NCI-H524 treated with DMSO at 0.1 percent for 48 hours (cell line): ENCODE data around the gene LAMC3.
A peak's percentile ranks its signal among the peaks of the same experiment; 100 is the strongest.

ENCODE experiments used
- DNase-seq: peaks from one replicate; lab custom pipeline; 2025; lab: John Stamatoyannopoulos, UW

The LAMC3 gene

GRCh38 chr9:131012396-131012917 lies 3.5 kb downstream of the LAMC3 start:
- DNase-seq: no peak

GRCh38 chr9:131013015-131013755 lies 4.2 kb downstream of the LAMC3 start:
- DNase-seq: no peak

- DNase-seq: no peak
Measured at GRCh38 chr9:131013771-131014676, 5.0 kb downstream of the LAMC3 start.

GRCh38 chr9:131015112-131015511 lies 6.1 kb downstream of the LAMC3 start:
- no peak for DNase-seq

- DNase-seq: no peak
Measured at GRCh38 chr9:131015876-131016397, 7.0 kb downstream of the LAMC3 start.

- DNase-seq: no peak
Measured at GRCh38 chr9:131017067-131017466, 8.1 kb downstream of the LAMC3 start.

- DNase-seq: no peak
Measured at GRCh38 chr9:131018621-131019020, 9.6 kb downstream of the LAMC3 start.

- DNase-seq: peak; percentile 76
Measured at GRCh38 chr9:131019388-131020239, 10.6 kb downstream of the LAMC3 start.

- no peak for DNase-seq
Measured at GRCh38 chr9:131020388-131020787, 11.4 kb downstream of the LAMC3 start.

- DNase-seq: no peak
Measured at GRCh38 chr9:131020862-131021261, 11.9 kb downstream of the LAMC3 start.

GRCh38 chr9:131021785-131022184 lies 12.8 kb downstream of the LAMC3 start:
- DNase-seq: no peak

GRCh38 chr9:131024978-131025868 lies 16.2 kb downstream of the LAMC3 start:
- DNase-seq: no peak

GRCh38 chr9:131025953-131026858 lies 17.2 kb downstream of the LAMC3 start:
- DNase-seq: no peak

GRCh38 chr9:131027048-131027871 lies 18.3 kb downstream of the LAMC3 start:
- DNase-seq: no peak

GRCh38 chr9:131027872-131028179 lies 18.9 kb downstream of the LAMC3 start:
- DNase-seq: no peak

GRCh38 chr9:131028221-131028884 lies 19.4 kb downstream of the LAMC3 start:
- no peak for DNase-seq

- DNase-seq: no peak
Measured at GRCh38 chr9:131028931-131029573, 20.1 kb downstream of the LAMC3 start.

GRCh38 chr9:131029574-131029952 lies 20.6 kb downstream of the LAMC3 start:
- DNase-seq: no peak
